ENCODE measurements around the gene RNF151. TPM values are rescaled to one million over a fixed set of nuclear protein-coding genes. Genes with fewer than 3 reads are reported as not detected.

Gene RNF151
- total RNA-seq, 1 experiment from 2014 or later, result 0.28 TPM

- Histone ChIP-seq H3K4me1 (ENCODE audit: insufficient read depth, low read length) (no peaks in the 10 kb centered on the region), H2BK5ac (ENCODE audit: insufficient read length, low read length) (no peak overlapping the region), H4K8ac (replicated peaks; ENCODE audit: insufficient read length, low read depth, low read length) (no peak overlapping the region), H3K14ac (ENCODE audit: insufficient read depth, low read length) (no peak overlapping the region), H3K79me2 (ENCODE audit: insufficient read depth, low read length) (no peaks in the 10 kb centered on the region), H2BK12ac (ENCODE audit: insufficient read length, low read depth, low read length) (no peak overlapping the region), H3K4ac (ENCODE audit: low read depth, low read length) (no peak overlapping the region), H3K9me3 (ENCODE audit: control insufficient read depth, low read depth, low read length) (no peaks in the 10 kb centered on the region), H2BK20ac (ENCODE audit: low read depth, low read length, poor library complexity, severe bottlenecking) (no peak overlapping the region), H4K91ac (ENCODE audit: insufficient read length, low read depth, low read length) (no peak overlapping the region), H4K5ac (ENCODE audit: insufficient read length, low read depth, low read length) (no peak overlapping the region), H4K20me1 (ENCODE audit: control insufficient read depth, insufficient read depth, insufficient read length) (no peaks in the 10 kb centered on the region), H3T11ph (ENCODE audit: low read length) (no peak overlapping the region), H3K27me3 (ENCODE audit: insufficient read depth, low read length) (peaks cover 22% of the 10 kb centered on the region), H2AFZ (ENCODE audit: low read length) (no peak overlapping the region), H2BK120ac (ENCODE audit: low read depth, low read length, poor library complexity, severe bottlenecking) (no peak overlapping the region), H3K4me2 (ENCODE audit: insufficient read depth, insufficient read length, low read length) (peak overlapping the region; percentile 1), H3K18ac (ENCODE audit: insufficient read length, low read depth, low read length) (no peak overlapping the region), H2BK15ac (ENCODE audit: low read depth, low read length) (no peak overlapping the region), H2AK5ac (ENCODE audit: insufficient read length, low read length) (no peak overlapping the region), H3K27ac (ENCODE audit: insufficient read length, low read depth, low read length) (no peak overlapping the region), H3K9ac (ENCODE audit: extremely low read depth, insufficient read length, low read length) (no peak overlapping the region), H3K23me2 (ENCODE audit: insufficient read length, low read depth, low read length, poor library complexity, severe bottlenecking) (peaks cover 15% of the 10 kb centered on the region), H3K79me1 (ENCODE audit: insufficient read depth, low read depth, low read length, poor library complexity, severe bottlenecking) (no peaks in the 10 kb centered on the region), H3K23ac (ENCODE audit: insufficient read length, low read depth, low read length) (no peak overlapping the region), H3K56ac (ENCODE audit: insufficient read length, low read depth, low read length) (no peak overlapping the region)
- WGBS (ENCODE audit: extremely low coverage, insufficient read length, low lambda C conversion rate), result no CpG with 5 or more reads among the region's 37 CpGs
- peaks cover 10 to 27% (median 23%) of the 10 kb centered on the region in 3 experiments for H3K36me3 Mint-ChIP-seq (ENCODE audit: insufficient read depth in 1 of 3, low read depth in 3 of 3)
- no peaks in the 10 kb centered on the region for H3K9me3 Mint-ChIP-seq
- H3K4me3 Mint-ChIP-seq, result peak overlapping the region in 1 of 2 experiments; percentile 46; a peak in 1 of 5 replicates
- no peak overlapping the region for H3K27ac Mint-ChIP-seq
- DNase-seq, result peak; percentile 61
- TF ChIP-seq CTCF (conservative IDR thresholded peaks at IDR 0.05), result no peak
- H3K4me1 Mint-ChIP-seq, result peaks cover 13 to 18% of the 10 kb centered on the region in 2 experiments
- H3K27me3 Mint-ChIP-seq (ENCODE audit: low read depth), result peaks cover 40% of the 10 kb centered on the region
These were observed 11.9 kb downstream of the RNF151 start for GRCh38 chr16:1978476-1979120.

Data from H9 (cell line).